KMS-11 (cell line): ENCODE data around the gene GPRIN3.
"Not testable (repeated sequence)": the region's sequence is repeated elsewhere in the genome, so short reads cannot be mapped to it uniquely, and the experiment has no call there.

Experiments
- H2AFZ ChIP-seq: fragments of 200-600 bp; sonication (generic); 2 replicates; pipeline ENCODE4 v1.6.1; 2016; ENCODE audit warnings: antibody characterized with exemption, mixed run types, low read depth
- H3K27ac ChIP-seq: fragments of 200-600 bp; sonication (generic); 2 replicates; pipeline ENCODE4 v1.6.1; 2016; ENCODE audit warnings: mild to moderate bottlenecking, mixed run types
- H3K27me3 ChIP-seq: fragments of 200-600 bp; sonication (generic); 2 replicates; pipeline ENCODE4 v1.6.1; 2017; ENCODE audit warnings: mild to moderate bottlenecking, low read depth, mixed run types, moderate library complexity; ENCODE audit not compliant: insufficient read depth
- H3K36me3 ChIP-seq: fragments of 200-600 bp; sonication (generic); 2 replicates; pipeline ENCODE4 v1.6.1; 2017; ENCODE audit warnings: mild to moderate bottlenecking, mixed run types; ENCODE audit not compliant: insufficient read depth
- H3K4me1 ChIP-seq: fragments of 200-600 bp; sonication (generic); 2 replicates; pipeline ENCODE4 v1.6.1; 2016; ENCODE audit warnings: mild to moderate bottlenecking, low read depth, mixed run types; ENCODE audit not compliant: poor library complexity, severe bottlenecking
- H3K4me2 ChIP-seq: fragments of 200-600 bp; sonication (generic); 2 replicates; pipeline ENCODE4 v1.7.0; 2016; ENCODE audit warnings: mild to moderate bottlenecking, mixed run types
- H3K4me3 ChIP-seq: fragments of 200-600 bp; sonication (generic); IDR thresholded peaks from 2 replicates; pipeline ENCODE4 v1.6.1; 2017; ENCODE audit warnings: low read depth, low read length, mixed read lengths; ENCODE audit not compliant: insufficient read depth
- H3K79me2 ChIP-seq: fragments of 200-600 bp; sonication (generic); 2 replicates; pipeline ENCODE4 v1.6.1; 2016; ENCODE audit warnings: low read depth, mixed run types; ENCODE audit not compliant: insufficient read depth
- H3K9ac ChIP-seq: fragments of 200-600 bp; sonication (generic); 2 replicates; pipeline ENCODE4 v1.6.1; 2016; ENCODE audit warnings: mild to moderate bottlenecking, mixed run types
- H4K20me1 ChIP-seq: fragments of 200-600 bp; sonication (generic); 2 replicates; pipeline ENCODE4 v1.6.1; 2016; ENCODE audit warnings: mild to moderate bottlenecking, mixed run types; ENCODE audit not compliant: insufficient read depth
- CTCF ChIP-seq: fragments of 200-600 bp; sonication (generic); conservative IDR thresholded peaks from 2 replicates; pipeline ENCODE4 v1.6.1; 2017; ENCODE audit warnings: low read depth, mild to moderate bottlenecking, antibody characterized with exemption, low read length, moderate library complexity, mixed read lengths

Gene GPRIN3

GRCh38 chr4:89258506-89258905 is 49.1 kb downstream of the GPRIN3 start:
- Histone ChIP-seq H3K4me3 (no peak overlapping the region), H3K27ac (no peak overlapping the region), H3K27me3 (no peaks in the 10 kb centered on the region), H3K79me2 (peaks cover 73% of the 10 kb centered on the region), H2AFZ (no peak overlapping the region), H3K4me1 (peaks cover 68% of the 10 kb centered on the region), H3K36me3 (no peaks in the 10 kb centered on the region), H3K9ac (no peak overlapping the region), H4K20me1 (no peaks in the 10 kb centered on the region), H3K4me2 (no peak overlapping the region)
- TF ChIP-seq CTCF = no peak

DNA sequence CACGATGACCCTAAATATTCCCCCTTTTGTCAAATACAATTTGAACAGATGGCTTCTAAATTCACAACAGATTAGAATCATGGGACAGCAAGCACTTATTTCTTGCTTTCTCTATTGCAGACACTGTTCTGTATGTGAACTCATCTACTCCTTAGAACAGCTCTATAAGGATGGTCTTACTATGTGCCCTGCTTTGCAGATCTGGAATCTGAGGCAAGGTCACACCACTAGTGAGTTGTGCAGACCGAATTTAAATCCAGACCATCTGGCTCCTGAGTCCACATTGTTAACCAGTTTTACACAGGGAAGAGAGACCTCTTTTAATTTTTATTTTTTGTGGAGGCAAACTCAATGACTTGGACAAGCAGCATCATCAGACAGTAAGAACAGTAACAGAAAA is 50.2 kb downstream of the GPRIN3 start:
- Histone ChIP-seq H3K9ac (no peak overlapping the region), H3K79me2 (peaks cover 73% of the 10 kb centered on the region)

DNA sequence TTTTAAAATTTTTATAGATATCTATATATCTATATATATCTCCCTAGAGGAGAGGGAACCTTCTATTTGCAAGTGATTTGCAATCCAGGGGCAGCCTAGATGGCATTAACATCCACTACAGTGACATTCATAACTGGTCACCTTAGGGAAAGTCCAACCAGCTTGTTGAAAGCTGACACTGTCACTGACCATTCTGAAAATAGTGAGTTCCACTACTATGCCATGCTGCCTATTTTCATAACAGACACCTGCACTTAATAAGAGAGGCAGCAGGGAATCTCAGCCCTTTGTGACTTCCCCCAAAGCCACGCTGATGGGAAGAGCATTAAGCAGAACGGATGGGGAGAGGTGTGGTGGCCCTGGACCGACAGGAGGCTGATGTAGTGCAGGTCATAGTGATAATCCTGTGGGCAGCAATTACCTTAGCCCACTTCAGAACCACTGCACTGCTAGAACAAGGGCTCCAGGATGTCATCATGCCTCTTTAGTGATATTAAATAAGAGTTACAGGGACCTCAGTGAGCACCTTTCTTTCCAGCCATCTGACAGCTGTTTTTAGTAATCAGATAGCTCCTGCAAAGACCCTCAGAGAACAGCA is 51.3 kb downstream of the GPRIN3 start:
- H3K79me2 ChIP-seq = peaks cover 78% of the 10 kb centered on the region
- no peak overlapping the region for H2AFZ ChIP-seq
- H3K27me3 ChIP-seq = no peaks in the 10 kb centered on the region
- H3K9ac ChIP-seq = no peak overlapping the region
- no peak overlapping the region for H3K4me3 ChIP-seq
- H3K27ac ChIP-seq = peak overlapping the region; percentile 34
- no peak for TF ChIP-seq CTCF
- H4K20me1 ChIP-seq = no peaks in the 10 kb centered on the region
- H3K36me3 ChIP-seq = no peaks in the 10 kb centered on the region
- H3K4me2 ChIP-seq = peak overlapping the region; percentile 47
- peaks cover 79% of the 10 kb centered on the region for H3K4me1 ChIP-seq

More for the DNA sequence above, 50.2 kb downstream of the GPRIN3 start:
- Histone ChIP-seq H3K36me3 (no peaks in the 10 kb centered on the region), H3K27me3 (no peaks in the 10 kb centered on the region), H3K27ac (no peak overlapping the region), H4K20me1 (no peaks in the 10 kb centered on the region), H3K4me1 (peaks cover 77% of the 10 kb centered on the region), H2AFZ (no peak overlapping the region), H3K4me2 (peak overlapping the region; percentile 47), H3K4me3 (no peak overlapping the region)
- no peak for TF ChIP-seq CTCF

DNA sequence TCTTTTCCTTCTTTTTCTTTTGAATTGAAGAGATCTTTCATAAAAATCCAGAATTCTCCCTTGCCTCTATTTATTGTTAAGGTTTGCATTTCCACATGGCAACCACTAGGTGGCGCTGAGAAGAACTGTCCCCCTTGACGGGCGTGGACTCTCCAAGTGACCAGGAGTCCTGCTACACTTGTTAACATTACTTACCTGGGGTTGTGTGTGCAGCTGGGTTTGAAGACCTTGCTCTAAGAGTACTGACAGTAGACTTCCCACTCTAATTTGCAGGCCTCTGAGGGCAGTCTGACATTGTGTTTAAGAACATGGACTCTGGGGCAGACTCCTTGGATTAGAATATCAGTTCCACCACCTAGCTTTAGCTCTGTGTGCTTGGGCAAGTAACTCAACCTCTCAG is 52.8 kb downstream of the GPRIN3 start:
- peak overlapping the region; percentile 47 for H3K4me2 ChIP-seq
- H3K27me3 ChIP-seq = no peaks in the 10 kb centered on the region
- peaks cover 69% of the 10 kb centered on the region for H3K79me2 ChIP-seq
- H3K27ac ChIP-seq = peak overlapping the region; percentile 34; the same call in 1 of the 2 replicates
- TF ChIP-seq CTCF = peak; percentile 99
- no peaks in the 10 kb centered on the region for H4K20me1 ChIP-seq
- peak overlapping the region; percentile 57 for H3K4me3 ChIP-seq
- no peak overlapping the region for H2AFZ ChIP-seq
- H3K36me3 ChIP-seq = no peaks in the 10 kb centered on the region
- H3K9ac ChIP-seq = no peak overlapping the region
- H3K4me1 ChIP-seq = peaks cover 72% of the 10 kb centered on the region

DNA sequence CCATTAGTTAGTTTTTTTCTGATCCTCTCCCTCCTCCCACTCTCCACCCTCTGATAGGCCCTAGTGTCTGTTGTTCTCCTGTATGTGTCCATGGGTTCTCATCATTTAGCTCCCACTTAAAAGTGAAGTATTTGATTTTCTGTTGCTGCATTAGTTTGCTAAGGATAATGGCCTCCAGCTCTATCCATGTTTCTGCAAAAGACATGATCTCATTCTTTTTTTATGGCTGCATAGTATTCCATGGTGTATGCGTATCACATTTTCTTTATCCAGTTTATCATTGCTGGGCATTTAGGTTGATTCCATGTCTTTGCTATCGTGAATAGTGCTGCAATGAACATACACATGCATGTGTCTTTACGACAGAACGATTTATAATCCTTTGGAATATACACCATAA is 53.3 kb downstream of the GPRIN3 start:
- not testable (repeated sequence) for H3K27me3 ChIP-seq, H2AFZ ChIP-seq, H3K36me3 ChIP-seq, H4K20me1 ChIP-seq, H3K4me3 ChIP-seq, H3K9ac ChIP-seq, H3K27ac ChIP-seq
- H3K79me2 ChIP-seq = peaks cover 65% of the 10 kb centered on the region
- peaks cover 68% of the 10 kb centered on the region for H3K4me1 ChIP-seq
- H3K4me2 ChIP-seq = peak overlapping the region; percentile 47; the same call in 1 of the 2 replicates
